ENCODE data around the gene PDIA4.

- TF ChIP-seq GATA2 (IDR thresholded peaks at IDR 0.05; ENCODE audit: low read depth, low read length) (no peak), GATA3 (IDR thresholded peaks at IDR 0.05; ENCODE audit: low read depth, low read length) (no peak)
These were observed 46.0 kb upstream of the PDIA4 start for GRCh38 chr7:149074116-149074885.

Data from SH-SY5Y (cell line).